GM18909 (cell line): ENCODE data around the gene VCPKMT.

Experiments
- ATAC-seq: cut with Tn5 transposase; IDR thresholded peaks from one replicate; pipeline ENCODE4 v1.9.1; 2021; ENCODE audit warnings: mild to moderate bottlenecking; ENCODE audit not compliant: unreplicated experiment, poor library complexity

The VCPKMT gene

GRCh38 chr14:50068496-50068895 is 47.9 kb downstream of the VCPKMT start:
- no peak for ATAC-seq

- no peak for ATAC-seq
Measured at GRCh38 chr14:50067723-50068495, 48.5 kb downstream of the VCPKMT start.

GRCh38 chr14:50065583-50065982 is 50.8 kb downstream of the VCPKMT start:
- no peak for ATAC-seq

GRCh38 chr14:50064993-50065392 is 51.4 kb downstream of the VCPKMT start:
- peak; percentile 65 for ATAC-seq

- ATAC-seq, result no peak
Measured at GRCh38 chr14:50063876-50064420, 52.4 kb downstream of the VCPKMT start.

- peak; percentile 19 for ATAC-seq
Measured at GRCh38 chr14:50062438-50063085, 53.8 kb downstream of the VCPKMT start.

- ATAC-seq, result peak; percentile 73
Measured at GRCh38 chr14:50061664-50062437, 54.5 kb downstream of the VCPKMT start.

GRCh38 chr14:50060871-50061663 is 55.3 kb downstream of the VCPKMT start:
- peak; percentile 29 for ATAC-seq

GRCh38 chr14:50059763-50060616 is 56.4 kb downstream of the VCPKMT start:
- no peak for ATAC-seq
